ENCODE results near the gene SLC26A6. TPM values are rescaled to one million over a fixed set of nuclear protein-coding genes. Genes with fewer than 3 reads are reported as not detected.
A peak's percentile ranks its signal among the peaks of the same experiment; 100 is the strongest.

Gene SLC26A6
- polyA plus RNA-seq, 1 of the 3 experiments (the other 2 are of a cell fraction), result 31.9 TPM

GRCh38 chr3:48596676-48597407, 38.4 kb downstream of the SLC26A6 start:
- Histone ChIP-seq H4K20me1 (ENCODE audit: insufficient read depth) (no peaks in the 10 kb centered on the region), H3K4me3 (ENCODE audit: low read depth in 2 of 2, low read length in 1 of 2) (no peak overlapping the region), H3K79me2 (ENCODE audit: insufficient read depth) (peaks cover 5% of the 10 kb centered on the region; the same call in 1 of the 2 replicates), H3K4me2 (peak overlapping the region; percentile 82; the same call in 1 of the 2 replicates), H3K27ac (ENCODE audit: low read depth in 2 of 2, low read length in 1 of 2) (peak overlapping the region in 1 of 2 experiments; percentile 96; a peak in 2 of 4 replicates), H3F3A (replicated peaks; ENCODE audit: insufficient read depth) (peaks cover 45% of the 10 kb centered on the region), H3K27me3 (ENCODE audit: insufficient read depth) (no peaks in the 10 kb centered on the region), H3K36me3 (replicated peaks in 1 of 2; ENCODE audit: control insufficient read depth in 1 of 2, insufficient read depth in 2 of 2, low read length in 1 of 2) (peaks cover 9 to 27% of the 10 kb centered on the region in 2 experiments), H3K9me2 (no peaks in the 10 kb centered on the region), H3K9me3 (no peaks in the 10 kb centered on the region), H3K9ac (no peak overlapping the region), H2AFZ (ENCODE audit: low read depth) (no peak overlapping the region), H3K4me1 (ENCODE audit: control insufficient read depth in 1 of 2, insufficient read depth in 2 of 2, low read depth in 1 of 2, low read length in 1 of 2) (peaks cover 30 to 37% of the 10 kb centered on the region in 2 experiments; a peak in 3 of 4 replicates)
- DNase-seq, result no peak
- CTCF ChIA-PET, result interaction anchor here (1.6 kb wide), 1 partner anchor 39 kb away, joined by 9 read pairs; the partner anchor contains the start of gene SLC26A6
- 90% methylated on average over 5 of the region's 8 CpGs for WGBS (ENCODE audit: low lambda C conversion rate)
- POLR2A ChIA-PET, result interaction anchor here (0.6 to 1.7 kb wide), 2 partner anchors 65 to 1261 kb away, joined by 3 to 4 read pairs; partner anchors contain the start of gene CELSR3
- TF ChIP-seq SIN3A (IDR thresholded peaks at IDR 0.05; ENCODE audit: borderline replicate concordance, low read depth, low read length), result no peak
- no peak for TF ChIP-seq TEAD4 (IDR thresholded peaks at IDR 0.05; ENCODE audit: borderline replicate concordance, insufficient read depth)
- TF ChIP-seq RAD21 (IDR thresholded peaks at IDR 0.05; ENCODE audit: low read length), result no peak
- TF ChIP-seq, protein P1, sequence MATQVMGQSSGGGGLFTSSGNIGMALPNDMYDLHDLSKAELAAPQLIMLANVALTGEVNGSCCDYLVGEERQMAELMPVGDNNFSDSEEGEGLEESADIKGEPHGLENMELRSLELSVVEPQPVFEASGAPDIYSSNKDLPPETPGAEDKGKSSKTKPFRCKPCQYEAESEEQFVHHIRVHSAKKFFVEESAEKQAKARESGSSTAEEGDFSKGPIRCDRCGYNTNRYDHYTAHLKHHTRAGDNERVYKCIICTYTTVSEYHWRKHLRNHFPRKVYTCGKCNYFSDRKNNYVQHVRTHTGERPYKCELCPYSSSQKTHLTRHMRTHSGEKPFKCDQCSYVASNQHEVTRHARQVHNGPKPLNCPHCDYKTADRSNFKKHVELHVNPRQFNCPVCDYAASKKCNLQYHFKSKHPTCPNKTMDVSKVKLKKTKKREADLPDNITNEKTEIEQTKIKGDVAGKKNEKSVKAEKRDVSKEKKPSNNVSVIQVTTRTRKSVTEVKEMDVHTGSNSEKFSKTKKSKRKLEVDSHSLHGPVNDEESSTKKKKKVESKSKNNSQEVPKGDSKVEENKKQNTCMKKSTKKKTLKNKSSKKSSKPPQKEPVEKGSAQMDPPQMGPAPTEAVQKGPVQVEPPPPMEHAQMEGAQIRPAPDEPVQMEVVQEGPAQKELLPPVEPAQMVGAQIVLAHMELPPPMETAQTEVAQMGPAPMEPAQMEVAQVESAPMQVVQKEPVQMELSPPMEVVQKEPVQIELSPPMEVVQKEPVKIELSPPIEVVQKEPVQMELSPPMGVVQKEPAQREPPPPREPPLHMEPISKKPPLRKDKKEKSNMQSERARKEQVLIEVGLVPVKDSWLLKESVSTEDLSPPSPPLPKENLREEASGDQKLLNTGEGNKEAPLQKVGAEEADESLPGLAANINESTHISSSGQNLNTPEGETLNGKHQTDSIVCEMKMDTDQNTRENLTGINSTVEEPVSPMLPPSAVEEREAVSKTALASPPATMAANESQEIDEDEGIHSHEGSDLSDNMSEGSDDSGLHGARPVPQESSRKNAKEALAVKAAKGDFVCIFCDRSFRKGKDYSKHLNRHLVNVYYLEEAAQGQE (IDR thresholded peaks at IDR 0.05; ENCODE audit: low read depth, low read length), result no peak
- TF ChIP-seq TCF12 (IDR thresholded peaks at IDR 0.05), result no peak
- no peak for TF ChIP-seq FOXJ3 (CRISPR knock-in tag; IDR thresholded peaks at IDR 0.05)
- TF ChIP-seq MEF2A (IDR thresholded peaks at IDR 0.05; ENCODE audit: borderline replicate concordance, low read depth), result no peak
- TF ChIP-seq, protein P2, sequence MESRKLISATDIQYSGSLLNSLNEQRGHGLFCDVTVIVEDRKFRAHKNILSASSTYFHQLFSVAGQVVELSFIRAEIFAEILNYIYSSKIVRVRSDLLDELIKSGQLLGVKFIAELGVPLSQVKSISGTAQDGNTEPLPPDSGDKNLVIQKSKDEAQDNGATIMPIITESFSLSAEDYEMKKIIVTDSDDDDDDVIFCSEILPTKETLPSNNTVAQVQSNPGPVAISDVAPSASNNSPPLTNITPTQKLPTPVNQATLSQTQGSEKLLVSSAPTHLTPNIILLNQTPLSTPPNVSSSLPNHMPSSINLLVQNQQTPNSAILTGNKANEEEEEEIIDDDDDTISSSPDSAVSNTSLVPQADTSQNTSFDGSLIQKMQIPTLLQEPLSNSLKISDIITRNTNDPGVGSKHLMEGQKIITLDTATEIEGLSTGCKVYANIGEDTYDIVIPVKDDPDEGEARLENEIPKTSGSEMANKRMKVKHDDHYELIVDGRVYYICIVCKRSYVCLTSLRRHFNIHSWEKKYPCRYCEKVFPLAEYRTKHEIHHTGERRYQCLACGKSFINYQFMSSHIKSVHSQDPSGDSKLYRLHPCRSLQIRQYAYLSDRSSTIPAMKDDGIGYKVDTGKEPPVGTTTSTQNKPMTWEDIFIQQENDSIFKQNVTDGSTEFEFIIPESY (IDR thresholded peaks at IDR 0.05; ENCODE audit: borderline replicate concordance, low read depth), result no peak

- Histone ChIP-seq H3K36me3 (replicated peaks in 1 of 2; ENCODE audit: control insufficient read depth in 1 of 2, insufficient read depth in 2 of 2, low read length in 1 of 2) (peaks cover 5 to 22% of the 10 kb centered on the region in 2 experiments), H3K9me2 (no peaks in the 10 kb centered on the region), H3K4me1 (ENCODE audit: control insufficient read depth in 1 of 2, insufficient read depth in 2 of 2, low read depth in 1 of 2, low read length in 1 of 2) (peaks cover 30 to 37% of the 10 kb centered on the region in 2 experiments; a peak in 3 of 4 replicates), H2AFZ (ENCODE audit: low read depth) (no peak overlapping the region), H3K79me2 (ENCODE audit: insufficient read depth) (peaks cover 5% of the 10 kb centered on the region; the same call in 1 of the 2 replicates), H3K27me3 (ENCODE audit: insufficient read depth) (no peaks in the 10 kb centered on the region), H3K4me2 (peak overlapping the region; percentile 82; the same call in 1 of the 2 replicates), H3K9me3 (no peaks in the 10 kb centered on the region), H3K27ac (ENCODE audit: low read depth in 2 of 2, low read length in 1 of 2) (peak overlapping the region in 1 of 2 experiments; percentile 96; a peak in 2 of 4 replicates), H3K4me3 (ENCODE audit: low read depth in 2 of 2, low read length in 1 of 2) (no peak overlapping the region), H3K9ac (no peak overlapping the region), H3F3A (replicated peaks; ENCODE audit: insufficient read depth) (peaks cover 45% of the 10 kb centered on the region), H4K20me1 (ENCODE audit: insufficient read depth) (no peaks in the 10 kb centered on the region)
- no peak for DNase-seq
- WGBS (ENCODE audit: low lambda C conversion rate), result 92% methylated on average over 5 of the region's 5 CpGs
- POLR2A ChIA-PET, result no interaction called here
- TF ChIP-seq RXRA (IDR thresholded peaks at IDR 0.05; ENCODE audit: borderline replicate concordance, low read depth) (no peak), EP300 (IDR thresholded peaks at IDR 0.05; ENCODE audit: borderline replicate concordance in 1 of 2, low read depth in 1 of 2, low read length in 1 of 2) (no peak)
- CTCF ChIA-PET, result interaction anchor here (1.6 kb wide), 1 partner anchor 39 kb away, joined by 9 read pairs; the partner anchor contains the start of gene SLC26A6
Observed at GRCh38 chr3:48596157-48596556, 39.1 kb downstream of the SLC26A6 start.

All from SK-N-SH (cell line).